Gastroesophageal sphincter (tissue), 3 donors: ENCODE data around the gene SSH2.

Source experiments
- CTCF ChIP-seq, 4 experiments: fragments of 200-600 bp in 2 of 4; fragments of 450-650 bp in 2 of 4; sonication (generic) in 1 of 4; IDR thresholded peaks; one replicate each; pipeline ENCODE4 v1.5.1; 2017 to 2019; ENCODE audit warnings: antibody characterized with exemption in 4 of 4, mild to moderate bottlenecking in 2 of 4, moderate library complexity in 2 of 4
- EP300 ChIP-seq: sonication (generic); formaldehyde crosslinking; IDR thresholded peaks from one replicate; pipeline ENCODE4 v1.6.1; 2017; ENCODE audit warnings: antibody characterized with exemption, mild to moderate bottlenecking
- POLR2A ChIP-seq, 2 donors: fragments of 450-650 bp; IDR thresholded peaks; one replicate each; pipeline ENCODE4 v1.6.1; 2017; ENCODE audit warnings: antibody characterized with exemption in 2 of 2, mild to moderate bottlenecking in 2 of 2, moderate library complexity in 1 of 2
- POLR2AphosphoS5 ChIP-seq: sonication (generic); formaldehyde crosslinking; IDR thresholded peaks from one replicate; pipeline ENCODE4 v1.6.1; 2017; ENCODE audit warnings: antibody characterized with exemption

- TF ChIP-seq POLR2AphosphoS5 (no peak), CTCF (IDR thresholded peaks at IDR 0.05) (no peak), EP300 (no peak), POLR2A (IDR thresholded peaks at IDR 0.05) (no peak)
Observed at GRCh38 chr17:29855686-29856085, 74.3 kb downstream of the SSH2 start.
